Esophagus squamous epithelium (tissue), 4 donors: ENCODE data around the gene GPR26.

ENCODE experiments used
- POLR2A ChIP-seq, 4 donors: fragments of 450-650 bp; IDR thresholded peaks; one replicate each; pipeline ENCODE4 v1.6.1; 2017; ENCODE audit warnings: antibody characterized with exemption in 4 of 4, mild to moderate bottlenecking in 4 of 4, moderate library complexity in 3 of 4
- TF ChIP-seq, protein P1 (sequence below), 6 experiments: fragments of 450-650 bp in 4 of 6; fragments of 200-600 bp in 2 of 6; sonication (generic) in 2 of 6; IDR thresholded peaks; one replicate each; pipeline ENCODE4 v1.5.1; 2016 to 2019; ENCODE audit warnings: antibody characterized with exemption in 6 of 6, mild to moderate bottlenecking in 4 of 6, moderate library complexity in 4 of 6

DNA sequence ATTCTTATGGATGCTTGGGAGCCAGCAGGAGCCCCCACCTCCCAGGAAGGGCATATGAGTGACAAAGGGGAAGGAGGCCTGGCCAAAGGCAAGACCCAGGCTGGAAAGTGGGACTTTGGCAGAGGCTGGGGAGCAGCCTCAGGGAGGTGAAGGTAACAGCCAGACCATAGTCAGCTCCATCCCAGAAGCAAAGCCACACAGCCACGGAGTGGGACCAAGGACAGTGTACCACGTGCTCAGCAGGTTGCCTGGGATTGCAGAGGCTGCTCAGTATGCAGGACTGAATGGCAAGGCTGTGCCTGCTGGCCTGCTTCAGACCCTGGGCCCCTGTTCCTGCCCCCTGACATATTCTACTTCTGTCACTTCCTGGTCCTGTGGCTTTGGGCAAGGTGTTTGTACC is 17.6 kb upstream of the GPR26 start:
- no peak for TF ChIP-seq POLR2A (IDR thresholded peaks at IDR 0.05)
- TF ChIP-seq, protein P1, sequence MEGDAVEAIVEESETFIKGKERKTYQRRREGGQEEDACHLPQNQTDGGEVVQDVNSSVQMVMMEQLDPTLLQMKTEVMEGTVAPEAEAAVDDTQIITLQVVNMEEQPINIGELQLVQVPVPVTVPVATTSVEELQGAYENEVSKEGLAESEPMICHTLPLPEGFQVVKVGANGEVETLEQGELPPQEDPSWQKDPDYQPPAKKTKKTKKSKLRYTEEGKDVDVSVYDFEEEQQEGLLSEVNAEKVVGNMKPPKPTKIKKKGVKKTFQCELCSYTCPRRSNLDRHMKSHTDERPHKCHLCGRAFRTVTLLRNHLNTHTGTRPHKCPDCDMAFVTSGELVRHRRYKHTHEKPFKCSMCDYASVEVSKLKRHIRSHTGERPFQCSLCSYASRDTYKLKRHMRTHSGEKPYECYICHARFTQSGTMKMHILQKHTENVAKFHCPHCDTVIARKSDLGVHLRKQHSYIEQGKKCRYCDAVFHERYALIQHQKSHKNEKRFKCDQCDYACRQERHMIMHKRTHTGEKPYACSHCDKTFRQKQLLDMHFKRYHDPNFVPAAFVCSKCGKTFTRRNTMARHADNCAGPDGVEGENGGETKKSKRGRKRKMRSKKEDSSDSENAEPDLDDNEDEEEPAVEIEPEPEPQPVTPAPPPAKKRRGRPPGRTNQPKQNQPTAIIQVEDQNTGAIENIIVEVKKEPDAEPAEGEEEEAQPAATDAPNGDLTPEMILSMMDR (IDR thresholded peaks at IDR 0.05) = no peak
